ENCODE data around the gene APRT.

The APRT gene

GRCh38 chr16:88798772-88799455 lies 12.8 kb downstream of the APRT start:
- H3K27ac ChIP-seq: no peak overlapping the region
- no peak for TF ChIP-seq ZFX (IDR thresholded peaks at IDR 0.05; ENCODE audit: borderline replicate concordance)

DNA sequence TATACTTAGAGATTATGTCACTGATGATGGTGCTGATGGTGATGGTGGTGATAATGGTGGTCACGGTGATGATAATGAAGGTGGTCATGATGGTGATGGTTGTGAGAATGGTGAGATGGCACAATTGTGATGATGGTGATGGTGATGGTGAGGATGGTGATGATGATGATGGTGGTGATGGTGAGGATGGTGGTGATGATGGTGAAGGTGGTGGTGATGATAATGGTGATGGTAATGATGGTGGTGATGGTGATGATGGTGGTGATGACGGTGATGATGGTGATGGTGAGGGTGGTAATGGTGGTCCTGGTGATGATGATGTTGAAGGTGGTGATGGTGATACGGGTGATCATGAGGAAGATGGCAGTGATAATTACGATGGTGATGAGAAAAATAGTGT lies 13.7 kb downstream of the APRT start:
- no peak overlapping the region for H3K27ac ChIP-seq
- no peak for TF ChIP-seq ZFX (IDR thresholded peaks at IDR 0.05; ENCODE audit: borderline replicate concordance)
- TF ChIP-seq, protein P1, sequence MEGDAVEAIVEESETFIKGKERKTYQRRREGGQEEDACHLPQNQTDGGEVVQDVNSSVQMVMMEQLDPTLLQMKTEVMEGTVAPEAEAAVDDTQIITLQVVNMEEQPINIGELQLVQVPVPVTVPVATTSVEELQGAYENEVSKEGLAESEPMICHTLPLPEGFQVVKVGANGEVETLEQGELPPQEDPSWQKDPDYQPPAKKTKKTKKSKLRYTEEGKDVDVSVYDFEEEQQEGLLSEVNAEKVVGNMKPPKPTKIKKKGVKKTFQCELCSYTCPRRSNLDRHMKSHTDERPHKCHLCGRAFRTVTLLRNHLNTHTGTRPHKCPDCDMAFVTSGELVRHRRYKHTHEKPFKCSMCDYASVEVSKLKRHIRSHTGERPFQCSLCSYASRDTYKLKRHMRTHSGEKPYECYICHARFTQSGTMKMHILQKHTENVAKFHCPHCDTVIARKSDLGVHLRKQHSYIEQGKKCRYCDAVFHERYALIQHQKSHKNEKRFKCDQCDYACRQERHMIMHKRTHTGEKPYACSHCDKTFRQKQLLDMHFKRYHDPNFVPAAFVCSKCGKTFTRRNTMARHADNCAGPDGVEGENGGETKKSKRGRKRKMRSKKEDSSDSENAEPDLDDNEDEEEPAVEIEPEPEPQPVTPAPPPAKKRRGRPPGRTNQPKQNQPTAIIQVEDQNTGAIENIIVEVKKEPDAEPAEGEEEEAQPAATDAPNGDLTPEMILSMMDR (IDR thresholded peaks at IDR 0.05): no peak

- TF ChIP-seq ZFX (IDR thresholded peaks at IDR 0.05; ENCODE audit: borderline replicate concordance): no peak
- TF ChIP-seq, protein P1 (IDR thresholded peaks at IDR 0.05): no peak
- no peak overlapping the region for H3K27ac ChIP-seq
Measured at GRCh38 chr16:88796278-88796677, 15.4 kb downstream of the APRT start.

DNA sequence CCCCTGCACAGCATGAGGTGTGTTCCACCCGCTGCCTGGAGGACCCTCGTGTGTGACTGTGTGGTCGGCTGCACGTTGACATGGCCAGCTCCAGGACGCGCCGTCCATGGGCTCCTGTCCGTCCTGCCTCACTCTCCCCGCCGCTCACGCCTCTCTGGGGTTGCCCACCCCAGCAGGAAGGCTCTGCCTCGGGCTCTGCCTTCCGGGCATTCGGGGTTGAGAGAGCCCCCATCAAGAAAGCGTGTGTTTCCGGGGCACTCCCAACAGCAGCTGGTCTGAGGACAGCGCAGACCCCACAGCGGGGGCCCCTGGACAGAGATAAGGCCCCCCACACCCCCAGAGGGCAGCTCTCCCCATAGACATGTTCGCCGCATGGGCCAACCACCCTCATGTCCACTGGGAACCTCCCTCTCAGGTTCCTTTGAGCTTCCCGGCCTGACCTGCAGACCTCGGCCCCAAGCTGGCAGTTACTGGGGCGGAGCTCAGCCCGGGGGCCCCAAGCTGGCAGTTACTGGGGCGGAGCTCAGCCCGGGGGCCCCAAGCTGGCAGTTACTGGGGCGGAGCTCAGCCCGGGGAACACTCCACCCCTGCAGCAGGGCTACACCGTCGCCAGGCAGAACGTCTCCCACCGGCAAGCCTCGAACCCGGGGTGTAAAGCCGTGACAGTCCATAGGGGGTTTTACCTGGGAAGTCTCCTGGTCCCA lies 18.3 kb downstream of the APRT start:
- TF ChIP-seq, protein P1 (IDR thresholded peaks at IDR 0.05): no peak
- no peak for TF ChIP-seq ZFX (IDR thresholded peaks at IDR 0.05; ENCODE audit: borderline replicate concordance)
- no peak overlapping the region for H3K27ac ChIP-seq

DNA sequence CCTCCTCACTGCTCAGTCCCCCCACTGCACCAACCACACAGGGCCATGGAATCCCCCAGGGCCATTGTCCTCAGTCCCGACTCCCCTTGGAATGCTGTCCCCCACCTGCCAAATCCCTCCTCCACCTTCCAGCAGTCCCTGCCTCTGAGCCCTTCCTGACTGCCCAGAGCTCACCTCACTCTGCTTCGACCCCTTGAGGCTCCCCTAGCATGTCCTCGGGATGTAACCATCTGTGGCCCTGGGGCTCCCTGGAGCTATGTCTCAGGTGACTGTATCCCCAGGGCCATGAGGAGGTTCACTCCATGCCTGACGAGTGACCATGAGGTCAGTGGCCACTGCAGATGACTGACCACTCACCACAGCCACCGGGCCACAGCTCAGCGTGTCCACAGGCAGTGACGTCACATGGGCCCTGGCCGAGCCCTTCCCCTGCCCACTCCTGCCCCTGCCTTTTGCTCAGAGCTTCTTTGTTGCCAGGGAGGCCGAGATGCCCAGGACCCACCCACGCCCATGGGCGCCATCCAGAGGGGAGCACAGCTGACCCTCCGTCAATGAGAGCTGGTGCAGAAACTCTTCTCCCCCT lies 19.0 kb downstream of the APRT start:
- no peak overlapping the region for H3K27ac ChIP-seq
- TF ChIP-seq ZFX (IDR thresholded peaks at IDR 0.05; ENCODE audit: borderline replicate concordance): no peak
- TF ChIP-seq, protein P1 (IDR thresholded peaks at IDR 0.05): no peak

DNA sequence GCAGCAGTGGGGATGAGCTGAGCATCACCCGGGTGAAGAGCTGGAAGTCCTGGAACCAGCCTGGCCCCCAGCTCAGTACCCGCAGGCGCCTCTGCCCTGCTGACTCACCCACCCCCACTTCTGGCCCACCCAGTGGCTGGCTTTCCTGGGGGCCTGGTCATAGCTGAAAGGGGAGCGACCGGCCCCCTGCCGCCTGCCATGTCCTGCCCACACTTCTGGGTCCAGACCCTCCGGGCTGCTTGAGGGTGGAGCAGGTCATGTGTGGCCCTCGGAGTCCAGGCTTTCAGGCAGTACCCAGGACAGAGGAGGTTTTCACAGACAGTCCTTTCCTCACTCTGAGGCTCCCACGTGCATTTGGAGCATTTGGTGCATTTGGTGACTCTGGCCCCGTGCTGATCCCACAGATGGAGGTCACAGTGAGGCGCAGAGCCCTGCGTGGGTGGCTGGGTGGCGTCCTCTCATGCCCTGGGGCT lies 19.6 kb downstream of the APRT start:
- no peak overlapping the region for H3K27ac ChIP-seq
- no peak for TF ChIP-seq ZFX (IDR thresholded peaks at IDR 0.05; ENCODE audit: borderline replicate concordance)
- TF ChIP-seq, protein P1 (IDR thresholded peaks at IDR 0.05): no peak

GRCh38 chr16:88790312-88791211 lies 21.2 kb downstream of the APRT start:
- no peak overlapping the region for H3K27ac ChIP-seq
- TF ChIP-seq, protein P1 (IDR thresholded peaks at IDR 0.05): no peak
- TF ChIP-seq ZFX (IDR thresholded peaks at IDR 0.05; ENCODE audit: borderline replicate concordance): no peak

Data from 22Rv1 (cell line).